Left lung (tissue), 10 donors: ENCODE results near the gene NEIL1. TPM values are rescaled to one million over a fixed set of nuclear protein-coding genes. Genes with fewer than 3 reads are reported as not detected.

Source experiments
- ATAC-seq: fragments of 200-7000 bp; cut with Tn5 transposase; one replicate; pipeline ENCODE4 v1.9.1; 2020; ENCODE audit warnings: moderate library complexity
- DNase-seq, 4 donors: peaks; one replicate each; pipeline ENCODE4 v3.0.0-alpha.2; 2013 to 2020
- H3K27ac ChIP-seq, 2 donors: fragments of 200-600 bp; sonication (generic) in 1 of 2; one replicate each; pipeline versions ENCODE4 v1.5.0 to v1.8.0; 2020 to 2021
- H3K27me3 ChIP-seq, 2 donors: fragments of 200-600 bp; sonication (generic) in 1 of 2; one replicate each; pipeline versions ENCODE4 v1.5.0 to v1.8.0; 2020 to 2021
- H3K36me3 ChIP-seq, 2 donors: fragments of 200-600 bp; sonication (generic) in 1 of 2; one replicate each; pipeline versions ENCODE4 v1.5.0 to v1.8.0; 2020 to 2021
- H3K4me1 ChIP-seq, 2 donors: fragments of 200-600 bp; one replicate each; pipeline ENCODE4 v1.8.0; 2021
- H3K4me3 ChIP-seq, 2 donors: fragments of 200-600 bp; sonication (generic) in 1 of 2; one replicate each; pipeline versions ENCODE4 v1.5.0 to v1.8.0; 2020 to 2021; ENCODE audit warnings: mild to moderate bottlenecking in 1 of 2
- H3K9me3 ChIP-seq, 2 donors: fragments of 200-600 bp; sonication (generic) in 1 of 2; one replicate each; pipeline versions ENCODE4 v1.5.0 to v1.8.0; 2020 to 2021
- intact Hi-C, 2 donors: fragments of 100-400 bp; cut with DNase I; formaldehyde crosslinking; loops; one replicate each; pipeline versions ENCODE4 v1.11.2 to v1.14.2; 2022
- microRNA-seq, 2 donors: library from miRNA; unstranded; fragments of <30 nt; microRNA quantifications; one replicate each; pipeline ENCODE4, GENCODE V29; 2019
- polyA plus RNA-seq, 6 donors: library from polyadenylated mRNA; unstranded; fragments of 120-200 nt; gene quantifications; one replicate each; pipeline ENCODE4 v1.2.1, GENCODE V29; 2013; ENCODE audit not compliant: insufficient read length in 6 of 6
- total RNA-seq, 2 donors: library from RNA; stranded (reverse); fragmentation: NEBNext Ultra II Directional; extraction: Animal tissue kit (Norgen Biotek cat#: 25700); gene quantifications; one replicate each; pipeline ENCODE4 v1.2.1, GENCODE V29; 2021
- TF ChIP-seq, protein P1 (sequence below), 2 donors: fragments of 200-600 bp; sonication (generic) in 1 of 2; IDR thresholded peaks; one replicate each; pipeline versions ENCODE4 v1.5.0 to v1.8.0; 2021; ENCODE audit warnings: antibody characterized with exemption in 2 of 2
- donor health status: DM: no; HTN: yes; CAD: no.
- donor health status: DM: no; HTN: no; CAD: no.

NEIL1 gene
- total and polyA plus RNA-seq, 8 donors = 23.1 to 36.9 (median 31.8) TPM

DNA sequence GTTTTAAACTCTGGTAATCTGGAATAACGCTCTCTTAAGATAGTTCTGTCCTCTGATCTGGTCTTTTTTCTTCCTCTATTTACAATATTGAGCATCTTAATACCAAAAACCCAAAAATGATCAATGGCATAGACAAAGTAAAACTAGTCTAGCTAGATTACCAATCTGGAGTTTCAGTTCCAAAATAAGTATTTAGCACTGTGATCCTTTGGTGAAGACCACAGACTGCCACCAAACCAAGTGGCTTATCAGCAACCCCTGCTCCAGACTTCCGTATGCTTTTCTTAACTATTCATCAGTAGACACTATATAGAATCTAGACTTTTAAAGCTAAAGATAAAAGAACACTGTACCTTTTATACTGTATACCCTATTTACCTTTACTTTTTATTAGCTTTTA, 57.1 kb downstream of the NEIL1 start:
- peaks cover 0 to 97% of the 10 kb centered on the region in 2 donors for H3K36me3 ChIP-seq
- intact Hi-C loops = no loop called here

More for the DNA sequence above, 57.1 kb downstream of the NEIL1 start:
- TF ChIP-seq, protein P1, sequence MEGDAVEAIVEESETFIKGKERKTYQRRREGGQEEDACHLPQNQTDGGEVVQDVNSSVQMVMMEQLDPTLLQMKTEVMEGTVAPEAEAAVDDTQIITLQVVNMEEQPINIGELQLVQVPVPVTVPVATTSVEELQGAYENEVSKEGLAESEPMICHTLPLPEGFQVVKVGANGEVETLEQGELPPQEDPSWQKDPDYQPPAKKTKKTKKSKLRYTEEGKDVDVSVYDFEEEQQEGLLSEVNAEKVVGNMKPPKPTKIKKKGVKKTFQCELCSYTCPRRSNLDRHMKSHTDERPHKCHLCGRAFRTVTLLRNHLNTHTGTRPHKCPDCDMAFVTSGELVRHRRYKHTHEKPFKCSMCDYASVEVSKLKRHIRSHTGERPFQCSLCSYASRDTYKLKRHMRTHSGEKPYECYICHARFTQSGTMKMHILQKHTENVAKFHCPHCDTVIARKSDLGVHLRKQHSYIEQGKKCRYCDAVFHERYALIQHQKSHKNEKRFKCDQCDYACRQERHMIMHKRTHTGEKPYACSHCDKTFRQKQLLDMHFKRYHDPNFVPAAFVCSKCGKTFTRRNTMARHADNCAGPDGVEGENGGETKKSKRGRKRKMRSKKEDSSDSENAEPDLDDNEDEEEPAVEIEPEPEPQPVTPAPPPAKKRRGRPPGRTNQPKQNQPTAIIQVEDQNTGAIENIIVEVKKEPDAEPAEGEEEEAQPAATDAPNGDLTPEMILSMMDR (IDR thresholded peaks at IDR 0.05) = no peak
- Histone ChIP-seq H3K27ac (no peak overlapping the region), H3K4me1 (no peaks in the 10 kb centered on the region), H3K27me3 (no peaks in the 10 kb centered on the region), H3K9me3 (no peaks in the 10 kb centered on the region), H3K4me3 (no peak overlapping the region)
- DNase-seq (no peak), ATAC-seq (no peak)

Small RNA genes within 50 kb of the gene (microRNA-seq; reads per million reads assigned to microRNA genes)
- 0 reads per million in 2 donors for gene MIR631

Other genes with a start within 250 kb of the NEIL1 start
- 10 to 100 TPM; 19.9 to 35.7 TPM for gene C15orf39, start 145.2 kb upstream of the NEIL1 start, total RNA-seq
- gene C15orf39, start 145.2 kb upstream of the NEIL1 start, polyA plus RNA-seq = 10 to 100 TPM in 4 of 6 donors, 1 to 10 TPM in 2; 7.8 to 14.7 (median 13.1) TPM
- not detected for gene GOLGA6C, start 88.7 kb upstream of the NEIL1 start, total RNA-seq
- not detected for gene GOLGA6C, start 88.7 kb upstream of the NEIL1 start, polyA plus RNA-seq
- not detected for gene GOLGA6D, start 64.2 kb upstream of the NEIL1 start, total RNA-seq
- gene GOLGA6D, start 64.2 kb upstream of the NEIL1 start, polyA plus RNA-seq = under 1 TPM; 0.13 to 0.47 (median 0.24) TPM
- gene COMMD4, start 11.0 kb upstream of the NEIL1 start, total RNA-seq = 10 to 100 TPM; 71.4 to 72.9 TPM
- gene COMMD4, start 11.0 kb upstream of the NEIL1 start, polyA plus RNA-seq = 10 to 100 TPM; 74.3 to 97.2 (median 79.7) TPM
- 100 to 1,000 TPM; 145 to 211 TPM for gene MAN2C1, start 21.6 kb downstream of the NEIL1 start, total RNA-seq
- gene MAN2C1, start 21.6 kb downstream of the NEIL1 start, polyA plus RNA-seq = 100 to 1,000 TPM; 121 to 245 (median 176) TPM
- 10 to 100 TPM; 49.4 to 50.5 TPM for gene SIN3A, start 104.7 kb downstream of the NEIL1 start, total RNA-seq
- 10 to 100 TPM; 60.8 to 67.5 (median 62.3) TPM for gene SIN3A, start 104.7 kb downstream of the NEIL1 start, polyA plus RNA-seq
- 10 to 100 TPM; 21.9 to 25.4 TPM for gene PTPN9, start 232.3 kb downstream of the NEIL1 start, total RNA-seq
- gene PTPN9, start 232.3 kb downstream of the NEIL1 start, polyA plus RNA-seq = 10 to 100 TPM; 41.6 to 50.4 (median 44.6) TPM